Right cardiac atrium (tissue), 5 donors: ENCODE data around the gene SUCLG2. TPM values are rescaled to one million over a fixed set of nuclear protein-coding genes. Genes with fewer than 3 reads are reported as not detected.

Source experiments
- ATAC-seq, 2 donors: fragments of 200-7000 bp; cut with Tn5 transposase; one replicate each; pipeline versions ENCODE4 v1.8.0 to v1.9.1; 2020; ENCODE audit warnings: moderate library complexity in 2 of 2, mild to moderate bottlenecking in 1 of 2
- DNase-seq, 3 donors: peaks; one replicate each; pipeline ENCODE4 v3.0.0-alpha.2; 2020
- H3K27ac ChIP-seq: one replicate; pipeline ENCODE4 v1.5.1; 2013; ENCODE audit warnings: mild to moderate bottlenecking, low read length, control low read depth, moderate library complexity
- H3K27me3 ChIP-seq: one replicate; pipeline ENCODE4 v1.6.1; 2013; ENCODE audit not compliant: control insufficient read depth, insufficient read depth
- H3K4me1 ChIP-seq: one replicate; pipeline ENCODE4 v1.6.1; 2013; ENCODE audit warnings: low read length; ENCODE audit not compliant: control insufficient read depth, insufficient read depth
- H3K4me3 ChIP-seq: one replicate; pipeline ENCODE4 v1.5.1; 2013; ENCODE audit warnings: low read length, control low read depth
- H3K9me3 ChIP-seq: one replicate; pipeline ENCODE4 v1.6.1; 2013; ENCODE audit warnings: low read length; ENCODE audit not compliant: control insufficient read depth
- WGBS: extraction: QIAGEN DNeasy Blood & Tissue Kit; methylation state at CpG from one replicate; pipeline ENCODE4 v1.1.7; 2013; 5-methylcytosine and 5-hydroxymethylcytosine counted together
- intact Hi-C, 4 donors: fragments of 100-400 bp; cut with DNase I; formaldehyde crosslinking; loops; one replicate each; pipeline versions ENCODE4 v1.11.0 to v1.14.0; 2022 to 2023
- polyA plus RNA-seq: library from polyadenylated mRNA; stranded (reverse); fragments of 200-250 nt; gene quantifications from one replicate; pipeline ENCODE4 v1.2.3, GENCODE V29; 2013
- total RNA-seq, 4 donors: library from RNA; stranded (reverse); fragmentation: NEBNext Ultra II Directional; extraction: Animal tissue kit (Norgen Biotek cat#: 25700); gene quantifications; one replicate each; pipeline ENCODE4 v1.2.1, GENCODE V29; 2021
- donor health status: healthy with polysubstance abuse.
- donor health status: DM: no; HTN: yes; CAD: no.
- donor health status: DM: no; HTN: no; CAD: no.
- donor health status: DM: no; HTN: yes; CAD: no; lungs with severe emphysema.
- donor health status: DM: yes; HTN: yes; CAD: no.

The SUCLG2 gene
- total and polyA plus RNA-seq, 5 donors: 50.6 to 84.8 (median 73.0) TPM

GRCh38 chr3:67650084-67650483 is 4.3 kb downstream of the SUCLG2 start:
- intact Hi-C loops: no loop called here
- peaks cover 15% of the 10 kb centered on the region for H3K4me1 ChIP-seq
- H3K27me3 ChIP-seq: no peaks in the 10 kb centered on the region
- 65% methylated on average over 2 of the region's 2 CpGs for WGBS
- no peak overlapping the region for H3K4me3 ChIP-seq
- no peak for DNase-seq
- H3K9me3 ChIP-seq: no peaks in the 10 kb centered on the region
- H3K27ac ChIP-seq: no peak overlapping the region
- no peak for ATAC-seq

GRCh38 chr3:67649681-67650080 is 4.7 kb downstream of the SUCLG2 start:
- Histone ChIP-seq H3K4me1 (peaks cover 15% of the 10 kb centered on the region), H3K27me3 (no peaks in the 10 kb centered on the region), H3K9me3 (no peaks in the 10 kb centered on the region), H3K4me3 (no peak overlapping the region), H3K27ac (no peak overlapping the region)
- DNase-seq: no peak
- no peak for ATAC-seq
- intact Hi-C loops: no loop called here
- 88% methylated on average over 3 of the region's 3 CpGs for WGBS

GRCh38 chr3:67648701-67649100 is 5.7 kb downstream of the SUCLG2 start:
- 66% methylated on average over 4 of the region's 4 CpGs for WGBS
- intact Hi-C loops: no loop called here
- no peak overlapping the region for H3K4me3 ChIP-seq
- H3K27me3 ChIP-seq: no peaks in the 10 kb centered on the region
- peaks cover 15% of the 10 kb centered on the region for H3K4me1 ChIP-seq
- DNase-seq (no peak), ATAC-seq (no peak)
- peak overlapping the region; percentile 27 for H3K27ac ChIP-seq
- no peaks in the 10 kb centered on the region for H3K9me3 ChIP-seq

- Histone ChIP-seq H3K27ac (peak overlapping the region; percentile 74), H3K4me1 (peaks cover 15% of the 10 kb centered on the region), H3K4me3 (no peak overlapping the region), H3K27me3 (no peaks in the 10 kb centered on the region), H3K9me3 (no peaks in the 10 kb centered on the region)
- ATAC-seq (no peak), DNase-seq (no peak)
- whole genome bisulfite sequencing: 89% methylated on average over 4 of the region's 4 CpGs
- intact Hi-C loops: no loop called here
These were observed 6.2 kb downstream of the SUCLG2 start for GRCh38 chr3:67648229-67648628.

GRCh38 chr3:67647390-67647878 is 7.0 kb downstream of the SUCLG2 start:
- intact Hi-C loops: no loop called here
- Histone ChIP-seq H3K4me1 (peaks cover 19% of the 10 kb centered on the region), H3K27me3 (no peaks in the 10 kb centered on the region), H3K27ac (peak overlapping the region; percentile 90), H3K4me3 (no peak overlapping the region), H3K9me3 (no peaks in the 10 kb centered on the region)
- peak; percentile 81 to 89 for ATAC-seq
- peak in 1 of 3 donors; percentile 43 for DNase-seq
- WGBS: 68% methylated on average over 5 of the region's 5 CpGs

GRCh38 chr3:67646586-67647234 is 7.7 kb downstream of the SUCLG2 start:
- peak in 1 of 2 donors; percentile 25 for ATAC-seq
- no peaks in the 10 kb centered on the region for H3K9me3 ChIP-seq
- peak overlapping the region; percentile 75 for H3K27ac ChIP-seq
- WGBS: 83% methylated on average over 8 of the region's 8 CpGs
- H3K4me1 ChIP-seq: peaks cover 19% of the 10 kb centered on the region
- H3K27me3 ChIP-seq: no peaks in the 10 kb centered on the region
- intact Hi-C loops: no loop called here
- DNase-seq: no peak
- no peak overlapping the region for H3K4me3 ChIP-seq

- Histone ChIP-seq H3K4me3 (no peak overlapping the region), H3K4me1 (peaks cover 11% of the 10 kb centered on the region), H3K27ac (no peak overlapping the region), H3K9me3 (no peaks in the 10 kb centered on the region), H3K27me3 (no peaks in the 10 kb centered on the region)
- DNase-seq: no peak
- WGBS: 92% methylated on average over 1 of the region's 1 CpG
- intact Hi-C loops: no loop called here
- ATAC-seq: no peak
These were observed 9.6 kb downstream of the SUCLG2 start for GRCh38 chr3:67644827-67645226.

GRCh38 chr3:67642734-67643133 is 11.7 kb downstream of the SUCLG2 start:
- H3K4me1 ChIP-seq: peaks cover 8% of the 10 kb centered on the region
- no peak for DNase-seq
- no peak for ATAC-seq
- intact Hi-C loops: no loop called here
- H3K9me3 ChIP-seq: no peaks in the 10 kb centered on the region
- H3K27ac ChIP-seq: no peak overlapping the region
- WGBS: 91% methylated on average over 1 of the region's 1 CpG
- H3K27me3 ChIP-seq: no peaks in the 10 kb centered on the region
- no peak overlapping the region for H3K4me3 ChIP-seq

- peaks cover 8% of the 10 kb centered on the region for H3K4me1 ChIP-seq
- ATAC-seq (no peak), DNase-seq (no peak)
- H3K27ac ChIP-seq: no peak overlapping the region
- H3K4me3 ChIP-seq: no peak overlapping the region
- no peaks in the 10 kb centered on the region for H3K9me3 ChIP-seq
- intact Hi-C loops: no loop called here
- H3K27me3 ChIP-seq: no peaks in the 10 kb centered on the region
- WGBS: 92% methylated on average over 4 of the region's 4 CpGs
These were observed 12.2 kb downstream of the SUCLG2 start for GRCh38 chr3:67642190-67642589.

GRCh38 chr3:67641451-67641850 is 13.0 kb downstream of the SUCLG2 start:
- H3K9me3 ChIP-seq: no peaks in the 10 kb centered on the region
- DNase-seq (no peak), ATAC-seq (no peak)
- 90% methylated on average over 3 of the region's 3 CpGs for WGBS
- H3K4me1 ChIP-seq: peaks cover 7% of the 10 kb centered on the region
- intact Hi-C loops: no loop called here
- no peak overlapping the region for H3K27ac ChIP-seq
- no peaks in the 10 kb centered on the region for H3K27me3 ChIP-seq
- no peak overlapping the region for H3K4me3 ChIP-seq

GRCh38 chr3:67640023-67640660 is 14.3 kb downstream of the SUCLG2 start:
- WGBS: 95% methylated on average over 6 of the region's 6 CpGs
- H3K27me3 ChIP-seq: no peaks in the 10 kb centered on the region
- intact Hi-C loops: no loop called here
- no peak overlapping the region for H3K4me3 ChIP-seq
- no peaks in the 10 kb centered on the region for H3K9me3 ChIP-seq
- ATAC-seq (no peak), DNase-seq (no peak)
- H3K4me1 ChIP-seq: peaks cover 7% of the 10 kb centered on the region
- no peak overlapping the region for H3K27ac ChIP-seq
